GM21576 (cell line): ENCODE data around the gene C9orf57.
"Not testable (repeated sequence)": the region's sequence is repeated elsewhere in the genome, so short reads cannot be mapped to it uniquely, and the experiment has no call there.

ENCODE experiments used
- ATAC-seq: cut with Tn5 transposase; IDR thresholded peaks from one replicate; pipeline ENCODE4 v1.9.1; 2021; ENCODE audit warnings: mild to moderate bottlenecking, moderate library complexity; ENCODE audit not compliant: unreplicated experiment

C9orf57 gene

DNA sequence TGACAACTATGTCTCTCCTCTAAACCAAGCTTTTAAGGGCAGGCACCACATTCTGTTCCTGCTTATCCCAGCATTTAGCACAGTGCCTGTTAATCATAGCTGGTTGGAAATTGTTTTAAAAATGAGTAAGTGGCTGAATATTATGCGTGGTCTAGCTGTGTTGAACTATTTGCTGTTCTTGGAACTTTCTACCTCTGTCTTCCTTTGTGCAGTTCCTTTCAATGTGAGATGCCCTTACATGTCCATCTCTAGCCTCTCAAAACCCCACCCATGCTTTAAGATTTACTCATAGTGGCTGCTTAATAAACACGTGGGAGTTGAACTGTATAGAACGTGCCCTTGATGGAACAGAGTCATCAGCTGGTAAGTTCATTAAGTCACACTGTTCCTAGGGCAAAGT is 34.5 kb downstream of the C9orf57 start:
- ATAC-seq: no peak

DNA sequence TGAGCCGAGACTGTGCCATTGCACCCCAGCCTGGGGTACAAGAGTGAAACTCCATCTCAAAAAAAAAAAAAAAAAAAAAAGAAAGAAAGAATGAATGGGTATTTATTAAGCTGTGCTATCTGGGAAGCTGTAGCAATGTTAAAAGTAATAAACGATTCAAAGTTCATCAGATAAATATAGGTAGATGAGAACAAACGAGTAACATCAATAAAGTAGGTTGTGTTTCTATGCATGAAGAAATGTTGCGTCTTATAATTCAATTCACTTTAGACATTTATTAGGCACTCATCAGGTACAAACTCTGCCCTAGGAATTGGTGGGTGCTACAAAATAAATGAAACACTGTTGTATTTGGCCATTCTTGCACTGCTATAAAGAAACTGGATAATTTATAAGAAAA is 36.8 kb downstream of the C9orf57 start:
- ATAC-seq: no peak

DNA sequence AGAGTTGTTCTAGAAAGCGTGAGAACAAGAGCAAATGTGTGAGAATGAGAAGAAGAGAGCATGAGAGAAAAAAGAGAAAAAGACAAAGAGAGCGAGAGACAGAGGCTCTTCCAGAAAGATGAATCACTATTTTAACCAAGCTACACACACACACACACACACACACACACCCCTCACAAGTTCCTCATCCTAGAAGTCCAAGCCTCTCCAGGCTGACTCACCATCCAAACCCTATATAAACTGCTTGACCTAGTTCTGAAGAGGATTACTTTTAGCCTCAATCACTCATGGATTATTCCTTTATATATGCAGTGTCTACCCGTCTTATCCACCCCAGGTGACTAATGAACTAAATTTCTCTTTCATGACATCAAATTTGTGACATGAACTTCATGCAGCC is 37.6 kb downstream of the C9orf57 start:
- ATAC-seq: no peak

DNA sequence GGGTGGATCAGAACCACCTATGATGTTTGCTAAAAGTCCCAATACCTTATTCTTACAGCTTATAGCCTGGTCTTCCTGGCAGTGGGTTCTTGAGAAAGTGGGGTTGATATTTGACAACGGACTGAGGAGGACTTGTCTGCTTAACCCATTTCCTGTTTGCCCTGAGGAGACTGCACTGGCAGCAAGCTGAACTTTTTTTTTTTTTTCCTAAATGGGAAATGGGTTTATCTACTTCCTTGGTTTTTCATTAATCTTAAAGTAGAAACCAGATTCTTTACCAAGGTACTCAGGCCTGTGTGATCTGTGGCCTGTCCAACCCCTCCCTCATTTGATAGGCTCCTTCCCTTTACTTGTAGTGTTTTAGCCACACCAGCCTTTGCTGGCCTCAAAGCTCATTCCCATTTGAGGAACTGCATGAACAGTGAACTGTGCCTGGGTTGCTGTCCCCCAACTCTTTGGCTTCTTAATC is 47.1 kb downstream of the C9orf57 start:
- ATAC-seq: no peak

DNA sequence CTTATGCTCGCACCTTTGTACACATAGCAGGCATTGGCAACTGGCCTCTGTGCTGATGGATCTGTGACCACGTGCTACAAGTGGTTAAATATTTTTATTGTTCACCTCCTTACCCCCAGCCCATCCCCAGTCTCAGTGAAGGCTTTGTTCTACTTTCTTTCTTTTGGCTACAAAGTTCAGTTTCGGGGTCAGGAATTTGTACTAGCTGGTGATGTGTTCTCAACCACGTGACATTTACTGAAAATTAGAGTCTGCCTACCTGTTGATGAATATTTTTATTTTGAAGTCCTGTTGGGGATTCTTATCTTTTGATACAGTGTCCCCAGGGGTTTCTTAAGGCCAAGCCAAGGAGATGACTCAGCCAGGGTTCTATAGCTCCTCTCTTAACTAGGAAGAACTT is 47.8 kb downstream of the C9orf57 start:
- no peak for ATAC-seq

DNA sequence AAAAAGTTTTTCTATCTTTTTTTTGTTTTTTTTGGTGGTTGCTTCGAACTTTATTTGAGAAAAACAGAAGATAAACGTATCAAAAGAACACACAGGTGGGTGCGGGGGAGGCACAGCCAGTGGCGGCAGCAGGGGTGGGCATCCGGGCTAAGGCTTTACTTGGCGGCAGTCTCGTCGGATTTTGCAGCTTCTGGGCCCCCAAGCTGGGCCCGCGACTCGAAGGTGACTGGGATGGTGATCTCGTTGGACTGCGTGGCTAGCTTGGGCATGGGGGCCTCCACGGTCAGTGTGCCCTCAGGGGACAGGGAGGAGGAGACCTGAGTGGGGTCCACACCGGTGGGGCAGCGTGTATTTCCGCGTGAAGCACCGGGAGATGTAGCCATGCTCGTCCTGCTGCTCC is 52.7 kb downstream of the C9orf57 start:
- ATAC-seq: not testable (repeated sequence)

DNA sequence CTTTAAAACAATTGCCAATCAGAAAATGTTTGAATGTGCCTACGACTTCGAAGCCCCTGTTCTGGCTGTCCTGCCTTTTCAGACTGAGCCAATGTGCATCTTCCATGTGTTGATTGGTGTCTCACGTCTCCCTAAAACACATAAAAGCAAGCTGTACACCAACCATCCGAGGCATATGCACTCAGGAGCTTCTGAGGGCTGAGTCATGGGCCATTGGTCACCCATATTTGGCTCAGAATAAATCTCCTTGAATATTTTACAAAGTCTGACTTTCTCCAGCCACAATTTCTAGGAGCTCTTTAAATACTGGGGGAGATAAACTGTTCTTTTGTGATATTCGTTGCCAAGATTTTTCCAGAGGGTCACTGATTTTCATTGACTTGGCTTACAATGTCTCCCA is 53.9 kb downstream of the C9orf57 start:
- no peak for ATAC-seq

DNA sequence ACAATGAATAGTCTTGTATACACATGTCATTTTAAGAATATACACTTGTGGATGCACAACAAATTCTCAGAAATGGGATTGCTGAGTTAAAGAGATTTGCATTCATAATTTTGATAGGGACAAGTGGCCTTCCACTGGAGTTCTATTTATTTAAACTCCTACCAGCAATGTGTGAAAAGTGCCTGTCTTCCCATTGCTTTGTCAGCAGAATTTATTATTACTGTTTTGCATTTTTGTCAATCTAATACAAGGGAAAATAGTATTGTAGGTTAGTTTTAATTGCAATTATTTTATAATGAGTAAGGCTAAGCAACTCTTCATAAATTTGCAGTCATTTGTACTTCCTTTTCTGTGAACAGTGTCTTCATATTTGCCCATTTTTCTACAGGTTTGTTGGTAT is 55.0 kb downstream of the C9orf57 start:
- ATAC-seq: no peak
